Measurements from ENCODE around the gene KAT7.

DNA sequence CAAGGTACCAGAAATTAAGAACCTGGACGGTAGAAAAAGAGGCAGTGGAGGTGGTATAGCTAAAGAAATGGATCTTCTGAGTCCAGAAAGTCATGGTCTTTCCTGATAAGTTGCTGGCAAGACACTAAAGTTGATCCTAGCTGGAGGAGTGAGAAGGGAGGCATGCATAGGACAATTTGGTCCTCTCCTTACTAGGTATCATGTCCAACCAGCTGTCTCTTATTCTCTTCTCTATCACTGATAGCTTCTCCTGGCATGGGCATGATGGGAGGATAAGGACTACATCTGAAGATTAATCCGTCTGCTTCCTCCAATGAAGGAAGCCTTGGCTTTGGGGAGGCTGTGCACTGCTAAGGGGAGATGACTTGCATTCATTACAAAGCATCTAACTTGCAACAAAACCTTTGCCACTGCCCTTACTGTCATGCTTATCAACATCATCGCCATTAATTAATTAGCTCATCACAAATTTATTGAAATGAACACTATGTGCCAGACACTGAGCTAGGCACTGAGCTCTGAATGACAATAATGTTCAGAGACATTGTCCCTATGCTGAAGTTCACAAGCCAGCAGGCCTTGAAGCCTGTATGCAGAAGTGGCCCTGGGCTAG, 21.5 kb upstream of the KAT7 start:
- no peak for TF ChIP-seq GATA2 (IDR thresholded peaks at IDR 0.05; ENCODE audit: low read depth, low read length)
- no peak for TF ChIP-seq GATA3 (IDR thresholded peaks at IDR 0.05; ENCODE audit: low read depth, low read length)

All from SH-SY5Y (cell line).